IPS-NIHi11 (cell line): Measurements from ENCODE around the gene ONECUT1.
A peak's percentile ranks its signal among the peaks of the same experiment; 100 is the strongest.

ENCODE experiments used
- DNase-seq: peaks from one replicate; pipeline ENCODE4 v3.0.0; 2012; ENCODE audit warnings: mixed read lengths, low spot score

The ONECUT1 gene

GRCh38 chr15:52731732-52732470 lies 58.2 kb downstream of the ONECUT1 start:
- DNase-seq = no peak

GRCh38 chr15:52731004-52731403 lies 59.1 kb downstream of the ONECUT1 start:
- no peak for DNase-seq

- no peak for DNase-seq
Measured at GRCh38 chr15:52730594-52730993, 59.5 kb downstream of the ONECUT1 start.

- DNase-seq = no peak
Measured at GRCh38 chr15:52730173-52730572, 60.0 kb downstream of the ONECUT1 start.

GRCh38 chr15:52728899-52729298 lies 61.2 kb downstream of the ONECUT1 start:
- no peak for DNase-seq

- no peak for DNase-seq
Measured at GRCh38 chr15:52727815-52728214, 62.3 kb downstream of the ONECUT1 start.

GRCh38 chr15:52726195-52726594 lies 63.9 kb downstream of the ONECUT1 start:
- DNase-seq = no peak

GRCh38 chr15:52718551-52718950 lies 71.6 kb downstream of the ONECUT1 start:
- DNase-seq = no peak

GRCh38 chr15:52717924-52718323 lies 72.2 kb downstream of the ONECUT1 start:
- DNase-seq = peak; percentile 16

GRCh38 chr15:52717481-52717880 lies 72.7 kb downstream of the ONECUT1 start:
- DNase-seq = no peak

- DNase-seq = no peak
Measured at GRCh38 chr15:52716536-52716935, 73.6 kb downstream of the ONECUT1 start.

GRCh38 chr15:52715411-52715810 lies 74.7 kb downstream of the ONECUT1 start:
- no peak for DNase-seq

GRCh38 chr15:52714968-52715367 lies 75.2 kb downstream of the ONECUT1 start:
- no peak for DNase-seq

- DNase-seq = no peak
Measured at GRCh38 chr15:52710708-52711389, 79.3 kb downstream of the ONECUT1 start.

GRCh38 chr15:52710050-52710707 lies 80.0 kb downstream of the ONECUT1 start:
- DNase-seq = no peak

- peak; percentile 75 for DNase-seq
Measured at GRCh38 chr15:52709187-52709981, 80.8 kb downstream of the ONECUT1 start.
